Body of pancreas (tissue), 4 donors: ENCODE data around the gene HAO1. TPM values are rescaled to one million over a fixed set of nuclear protein-coding genes. Genes with fewer than 3 reads are reported as not detected.

Experiments
- ATAC-seq: fragments of 150-250 bp; one replicate; pipeline ENCODE4 v1.9.1; 2016
- DNase-seq, 4 donors: peaks; one replicate each; pipeline ENCODE4 v3.0.0-alpha.2; 2019
- H3K27ac ChIP-seq, 4 donors: fragments of 200-600 bp; sonication (generic); 1 replicate in 3 of 4; 2 replicates in 1 of 4; pipeline versions ENCODE4 v1.5.1 to v1.6.1; 2016 to 2019; ENCODE audit warnings: mild to moderate bottlenecking in 1 of 4, mixed read lengths in 1 of 4, moderate library complexity in 1 of 4
- H3K27me3 ChIP-seq, 2 donors: fragments of 200-600 bp; sonication (generic); one replicate each; pipeline ENCODE4 v1.6.0; 2016; ENCODE audit warnings: mild to moderate bottlenecking in 1 of 2
- H3K36me3 ChIP-seq, 2 donors: fragments of 200-600 bp; sonication (generic); replicated peaks in 1 of 2; 2 replicates each; pipeline ENCODE4 v1.5.1; 2016; ENCODE audit warnings: low read depth in 2 of 2; ENCODE audit not compliant: insufficient read depth in 1 of 2
- H3K4me1 ChIP-seq: fragments of 200-600 bp; sonication (generic); one replicate; pipeline ENCODE4 v1.6.0; 2016
- H3K4me3 ChIP-seq, 2 donors: fragments of 200-600 bp; sonication (generic); 1 replicate in 1 of 2; 2 replicates in 1 of 2; pipeline ENCODE4 v1.5.1; 2016 to 2019
- H3K9me3 ChIP-seq, 3 donors: fragments of 200-600 bp; sonication (generic); 1 replicate in 2 of 3; 2 replicates in 1 of 3; pipeline ENCODE4 v1.5.1; 2016
- POLR2A ChIP-seq, 3 donors: fragments of 450-650 bp; IDR thresholded peaks; one replicate each; pipeline ENCODE4 v1.6.1; 2016; ENCODE audit warnings: antibody characterized with exemption in 3 of 3, mild to moderate bottlenecking in 2 of 3
- WGBS, 2 donors: methylation state at CpG; one replicate each; pipeline ENCODE4 v1.1.5; 2017; 5-methylcytosine and 5-hydroxymethylcytosine counted together
- intact Hi-C: fragments of 100-400 bp; cut with DNase I; formaldehyde crosslinking; loops from one replicate; pipeline ENCODE4 v1.15.1; 2023
- total RNA-seq, 2 donors: library from RNA; depleted of rRNA; stranded (reverse); fragments of >200 nt; gene quantifications; one replicate each; pipeline ENCODE4 v1.1.0, GENCODE V29; 2016
- TF ChIP-seq, protein P1 (sequence below), 7 experiments: fragments of 450-650 bp in 4 of 7; fragments of 200-600 bp in 3 of 7; sonication (generic) in 3 of 7; IDR thresholded peaks; one replicate each; pipeline ENCODE4 v1.5.1; 2016 to 2019; ENCODE audit warnings: antibody characterized with exemption in 7 of 7

HAO1 gene
- total RNA-seq, 2 donors from 2014 or later: not detected

DNA sequence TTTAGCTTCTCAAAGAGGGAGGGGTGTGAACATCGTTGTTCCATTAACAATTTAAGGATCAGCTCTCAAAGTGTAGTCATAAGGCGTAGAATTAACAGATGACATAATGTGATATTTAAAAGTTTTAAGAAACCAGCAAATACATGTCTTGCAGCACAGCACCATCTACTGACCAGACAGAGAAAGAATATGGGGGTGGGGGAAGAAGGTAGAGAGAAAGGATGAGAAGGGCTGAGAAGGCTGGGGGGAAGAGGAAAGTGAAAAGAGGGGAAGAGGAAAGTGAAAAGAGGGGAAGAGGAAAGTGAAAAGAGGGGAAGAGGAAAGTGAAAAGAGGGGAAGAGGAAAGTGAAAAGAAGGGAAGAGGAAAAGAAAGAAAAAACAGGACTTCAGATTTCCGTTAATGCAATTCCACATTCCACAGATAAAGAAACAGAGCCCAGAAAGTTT is 80.9 kb downstream of the HAO1 start:
- intact Hi-C loops: no loop called here
- Histone ChIP-seq H3K9me3 (no peaks in the 10 kb centered on the region), H3K27me3 (no peaks in the 10 kb centered on the region), H3K4me3 (no peak overlapping the region), H3K36me3 (no peaks in the 10 kb centered on the region), H3K4me1 (no peaks in the 10 kb centered on the region), H3K27ac (no peak overlapping the region)
- TF ChIP-seq, protein P1, sequence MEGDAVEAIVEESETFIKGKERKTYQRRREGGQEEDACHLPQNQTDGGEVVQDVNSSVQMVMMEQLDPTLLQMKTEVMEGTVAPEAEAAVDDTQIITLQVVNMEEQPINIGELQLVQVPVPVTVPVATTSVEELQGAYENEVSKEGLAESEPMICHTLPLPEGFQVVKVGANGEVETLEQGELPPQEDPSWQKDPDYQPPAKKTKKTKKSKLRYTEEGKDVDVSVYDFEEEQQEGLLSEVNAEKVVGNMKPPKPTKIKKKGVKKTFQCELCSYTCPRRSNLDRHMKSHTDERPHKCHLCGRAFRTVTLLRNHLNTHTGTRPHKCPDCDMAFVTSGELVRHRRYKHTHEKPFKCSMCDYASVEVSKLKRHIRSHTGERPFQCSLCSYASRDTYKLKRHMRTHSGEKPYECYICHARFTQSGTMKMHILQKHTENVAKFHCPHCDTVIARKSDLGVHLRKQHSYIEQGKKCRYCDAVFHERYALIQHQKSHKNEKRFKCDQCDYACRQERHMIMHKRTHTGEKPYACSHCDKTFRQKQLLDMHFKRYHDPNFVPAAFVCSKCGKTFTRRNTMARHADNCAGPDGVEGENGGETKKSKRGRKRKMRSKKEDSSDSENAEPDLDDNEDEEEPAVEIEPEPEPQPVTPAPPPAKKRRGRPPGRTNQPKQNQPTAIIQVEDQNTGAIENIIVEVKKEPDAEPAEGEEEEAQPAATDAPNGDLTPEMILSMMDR (IDR thresholded peaks at IDR 0.05): peak in 6 of 7 experiments; percentile 40 to 78 (median 72)
- TF ChIP-seq POLR2A (IDR thresholded peaks at IDR 0.05): no peak
- ATAC-seq (peak; percentile 63), DNase-seq (peak in 3 of 4 donors; percentile 16 to 39 (median 20))
- WGBS, 2 donors: 7 to 16% methylated on average over 3 of the region's 3 CpGs

DNA sequence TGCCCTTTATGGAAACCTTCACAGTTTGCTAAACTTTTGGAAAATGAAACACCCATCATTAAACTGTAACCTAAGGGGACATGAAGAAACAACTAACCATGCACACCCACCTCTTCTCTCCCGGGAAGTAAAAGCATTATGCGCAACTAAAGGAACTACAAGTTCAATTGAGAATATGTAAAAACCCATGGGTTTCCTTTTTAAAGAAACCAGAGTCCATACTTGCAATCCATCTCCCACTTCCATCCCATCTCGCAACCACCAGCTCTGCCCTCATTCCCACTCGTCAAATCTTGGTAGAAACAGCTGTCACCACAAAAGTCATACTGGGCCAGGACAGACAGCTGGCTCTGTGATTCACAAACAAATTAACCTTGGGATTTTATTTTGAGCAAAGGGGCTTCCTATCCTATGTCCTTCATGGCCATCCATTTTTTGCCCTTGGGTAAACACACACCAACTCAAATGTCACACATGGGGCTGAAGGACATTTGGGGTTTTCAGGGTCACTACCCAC is 81.5 kb downstream of the HAO1 start:
- ATAC-seq (no peak), DNase-seq (no peak)
- TF ChIP-seq, protein P1 (IDR thresholded peaks at IDR 0.05): no peak
- no peak for TF ChIP-seq POLR2A (IDR thresholded peaks at IDR 0.05)
- WGBS, 2 donors: 47 to 53% methylated on average over 4 of the region's 4 CpGs
- H3K36me3 ChIP-seq: no peaks in the 10 kb centered on the region
- H3K27me3 ChIP-seq: no peaks in the 10 kb centered on the region
- no peaks in the 10 kb centered on the region for H3K9me3 ChIP-seq
- H3K27ac ChIP-seq: no peak overlapping the region
- H3K4me1 ChIP-seq: no peaks in the 10 kb centered on the region
- H3K4me3 ChIP-seq: no peak overlapping the region
- intact Hi-C loops: no loop called here

DNA sequence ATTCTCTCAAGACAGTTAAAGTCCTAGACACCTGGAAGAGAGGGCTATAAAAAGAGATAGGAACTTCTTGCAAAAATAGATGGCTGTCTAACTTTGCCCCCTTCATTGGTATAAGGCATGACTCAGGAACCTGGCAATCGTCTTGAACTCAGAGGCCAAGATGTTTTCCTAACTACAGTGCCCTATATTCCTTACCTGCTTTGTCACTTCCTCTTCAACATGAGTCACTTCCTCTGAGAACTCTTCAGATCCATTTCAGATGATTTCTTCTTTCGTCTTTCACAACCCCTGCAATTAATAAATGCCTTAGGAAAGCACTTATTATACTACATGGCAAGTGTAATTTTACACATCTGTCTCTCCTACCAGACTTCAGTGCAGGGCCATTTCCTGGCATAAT is 83.5 kb downstream of the HAO1 start:
- no peak overlapping the region for H3K4me3 ChIP-seq
- no peaks in the 10 kb centered on the region for H3K36me3 ChIP-seq
- DNase-seq (no peak), ATAC-seq (no peak)
- H3K27me3 ChIP-seq: no peaks in the 10 kb centered on the region
- 30 to 49% methylated on average over 2 of the region's 2 CpGs for WGBS, 2 donors
- no peaks in the 10 kb centered on the region for H3K4me1 ChIP-seq
- no peak overlapping the region for H3K27ac ChIP-seq
- intact Hi-C loops: no loop called here
- no peak for TF ChIP-seq POLR2A (IDR thresholded peaks at IDR 0.05)
- H3K9me3 ChIP-seq: no peaks in the 10 kb centered on the region

DNA sequence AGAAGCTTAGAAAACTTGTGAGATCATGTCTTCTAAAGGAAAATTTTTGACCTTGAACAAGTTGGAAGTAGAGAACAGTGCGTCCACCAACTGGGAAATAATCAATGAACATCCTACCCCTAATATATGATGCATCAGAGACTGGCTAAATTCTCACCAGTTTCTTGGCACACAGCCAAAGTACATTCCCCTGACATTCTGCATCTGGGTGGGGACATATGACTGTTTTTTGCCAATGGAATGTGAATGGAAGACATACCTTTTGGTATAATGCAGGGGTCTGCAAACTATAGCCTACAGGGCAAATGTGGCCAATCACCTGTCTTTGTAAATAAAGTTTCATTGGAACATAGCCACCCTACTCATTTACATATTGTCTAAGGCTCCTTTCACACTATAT is 84.7 kb downstream of the HAO1 start:
- 22 to 31% methylated on average over 1 of the region's 1 CpG for WGBS, 2 donors
- no peak overlapping the region for H3K4me3 ChIP-seq
- no peak for ATAC-seq
- H3K27me3 ChIP-seq: no peaks in the 10 kb centered on the region
- no peak for DNase-seq
- H3K9me3 ChIP-seq: no peaks in the 10 kb centered on the region
- no peaks in the 10 kb centered on the region for H3K36me3 ChIP-seq
- H3K4me1 ChIP-seq: no peaks in the 10 kb centered on the region
- TF ChIP-seq, protein P1 (IDR thresholded peaks at IDR 0.05): no peak
- no peak for TF ChIP-seq POLR2A (IDR thresholded peaks at IDR 0.05)
- H3K27ac ChIP-seq: no peak overlapping the region
- intact Hi-C loops: no loop called here

DNA sequence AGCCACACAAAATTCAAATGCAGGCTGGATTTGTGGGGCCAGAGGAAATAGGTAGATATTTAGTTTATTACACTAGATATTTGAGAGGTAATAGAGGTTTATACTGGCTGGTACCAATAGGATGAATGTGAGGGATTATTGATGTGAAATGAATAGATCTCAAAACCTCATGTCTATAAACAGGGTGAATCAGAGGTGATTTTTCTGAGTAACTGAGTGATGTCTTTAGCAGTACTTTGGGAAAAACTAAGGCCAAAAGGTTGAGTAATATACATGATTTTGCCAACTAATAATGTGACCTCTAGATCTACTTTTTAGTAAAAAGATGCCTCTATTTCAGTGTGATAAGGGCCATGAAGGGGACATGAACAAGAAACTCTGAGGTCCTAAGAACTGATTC is 86.8 kb downstream of the HAO1 start:
- Histone ChIP-seq H3K4me1 (no peaks in the 10 kb centered on the region), H3K27ac (no peak overlapping the region), H3K27me3 (no peaks in the 10 kb centered on the region), H3K9me3 (no peaks in the 10 kb centered on the region), H3K4me3 (no peak overlapping the region), H3K36me3 (no peaks in the 10 kb centered on the region)
- TF ChIP-seq, protein P1 (IDR thresholded peaks at IDR 0.05): no peak
- TF ChIP-seq POLR2A (IDR thresholded peaks at IDR 0.05): no peak
- intact Hi-C loops: no loop called here
- no peak for DNase-seq
- ATAC-seq: no peak
